Activated naive CD8-positive, alpha-beta T cell treated with anti-CD3 and anti-CD28 coated beads, Interleukin-2, amount 50 U/mL, for 24 hours (primary cell): Measurements from ENCODE around the gene TSPAN12.

Experiments used
- ATAC-seq: fragments of 150-1000 bp; cut with Tn5 transposase; one replicate; pipeline ENCODE4 v1.10.0; 2021
- DNase-seq: peaks from one replicate; pipeline ENCODE4 v3.0.0; 2021
- H3K27ac Mint-ChIP-seq: one replicate; pipeline ENCODE4 v1.8.0; 2021; ENCODE audit warnings: mild to moderate bottlenecking, mixed read lengths
- H3K27me3 Mint-ChIP-seq: one replicate; pipeline ENCODE4 v1.8.0; 2021; ENCODE audit warnings: mixed read lengths
- H3K36me3 Mint-ChIP-seq: one replicate; pipeline ENCODE4 v1.8.0; 2021; ENCODE audit warnings: low read depth, mixed read lengths
- H3K4me1 Mint-ChIP-seq: one replicate; pipeline ENCODE4 v1.8.0; 2021; ENCODE audit warnings: mixed read lengths
- H3K4me3 Mint-ChIP-seq: one replicate; pipeline ENCODE4 v1.8.0; 2021; ENCODE audit warnings: mild to moderate bottlenecking, moderate library complexity, mixed read lengths
- H3K9me3 Mint-ChIP-seq: one replicate; pipeline ENCODE4 v1.8.0; 2021; ENCODE audit warnings: mixed read lengths

TSPAN12 gene

GRCh38 chr7:120831260-120831659, 26.7 kb downstream of the TSPAN12 start:
- H3K36me3 Mint-ChIP-seq, result no peaks in the 10 kb centered on the region

GRCh38 chr7:120829487-120829886, 28.5 kb downstream of the TSPAN12 start:
- Mint-ChIP-seq H3K9me3 (no peaks in the 10 kb centered on the region), H3K27me3 (peaks cover 18% of the 10 kb centered on the region), H3K27ac (no peak overlapping the region), H3K36me3 (no peaks in the 10 kb centered on the region), H3K4me1 (no peaks in the 10 kb centered on the region), H3K4me3 (no peak overlapping the region)
- DNase-seq (no peak), ATAC-seq (no peak)

More at GRCh38 chr7:120831260-120831659, 26.7 kb downstream of the TSPAN12 start:
- H3K27ac Mint-ChIP-seq, result no peak overlapping the region
- H3K4me3 Mint-ChIP-seq, result no peak overlapping the region
- H3K9me3 Mint-ChIP-seq, result no peaks in the 10 kb centered on the region
- no peak for ATAC-seq
- H3K4me1 Mint-ChIP-seq, result no peaks in the 10 kb centered on the region
- no peak for DNase-seq
- H3K27me3 Mint-ChIP-seq, result peaks cover 22% of the 10 kb centered on the region

GRCh38 chr7:120828528-120828927, 29.4 kb downstream of the TSPAN12 start:
- no peaks in the 10 kb centered on the region for H3K4me1 Mint-ChIP-seq
- no peak overlapping the region for H3K27ac Mint-ChIP-seq
- DNase-seq, result no peak
- no peak for ATAC-seq
- H3K9me3 Mint-ChIP-seq, result no peaks in the 10 kb centered on the region
- H3K36me3 Mint-ChIP-seq, result no peaks in the 10 kb centered on the region
- peaks cover 18% of the 10 kb centered on the region for H3K27me3 Mint-ChIP-seq
- H3K4me3 Mint-ChIP-seq, result no peak overlapping the region

GRCh38 chr7:120827371-120828118, 30.4 kb downstream of the TSPAN12 start:
- no peak overlapping the region for H3K4me3 Mint-ChIP-seq
- H3K27me3 Mint-ChIP-seq, result peaks cover 24% of the 10 kb centered on the region
- no peak overlapping the region for H3K27ac Mint-ChIP-seq
- H3K4me1 Mint-ChIP-seq, result no peaks in the 10 kb centered on the region
- no peaks in the 10 kb centered on the region for H3K9me3 Mint-ChIP-seq
- H3K36me3 Mint-ChIP-seq, result no peaks in the 10 kb centered on the region
- ATAC-seq (no peak), DNase-seq (no peak)

GRCh38 chr7:120825576-120825975, 32.4 kb downstream of the TSPAN12 start:
- DNase-seq (no peak), ATAC-seq (no peak)
- Mint-ChIP-seq H3K36me3 (no peaks in the 10 kb centered on the region), H3K4me1 (no peaks in the 10 kb centered on the region), H3K27me3 (peaks cover 21% of the 10 kb centered on the region), H3K4me3 (no peak overlapping the region), H3K9me3 (no peaks in the 10 kb centered on the region), H3K27ac (no peak overlapping the region)

GRCh38 chr7:120825152-120825551, 32.8 kb downstream of the TSPAN12 start:
- Mint-ChIP-seq H3K4me3 (no peak overlapping the region), H3K4me1 (no peaks in the 10 kb centered on the region), H3K27me3 (peaks cover 24% of the 10 kb centered on the region), H3K27ac (no peak overlapping the region), H3K36me3 (no peaks in the 10 kb centered on the region), H3K9me3 (no peaks in the 10 kb centered on the region)
- DNase-seq, result no peak
- no peak for ATAC-seq

- H3K36me3 Mint-ChIP-seq, result no peaks in the 10 kb centered on the region
- H3K27ac Mint-ChIP-seq, result no peak overlapping the region
- DNase-seq (no peak), ATAC-seq (no peak)
- peaks cover 29% of the 10 kb centered on the region for H3K27me3 Mint-ChIP-seq
- H3K4me1 Mint-ChIP-seq, result no peaks in the 10 kb centered on the region
- H3K9me3 Mint-ChIP-seq, result no peaks in the 10 kb centered on the region
- no peak overlapping the region for H3K4me3 Mint-ChIP-seq
Measured at GRCh38 chr7:120819861-120820260, 38.1 kb downstream of the TSPAN12 start.

- Mint-ChIP-seq H3K4me3 (no peak overlapping the region), H3K36me3 (no peaks in the 10 kb centered on the region), H3K27me3 (peaks cover 35% of the 10 kb centered on the region), H3K27ac (no peak overlapping the region), H3K4me1 (no peaks in the 10 kb centered on the region), H3K9me3 (no peaks in the 10 kb centered on the region)
- ATAC-seq, result no peak
- no peak for DNase-seq
Measured at GRCh38 chr7:120817851-120818250, 40.1 kb downstream of the TSPAN12 start.

GRCh38 chr7:120814253-120814939, 43.5 kb downstream of the TSPAN12 start:
- H3K9me3 Mint-ChIP-seq, result no peaks in the 10 kb centered on the region
- ATAC-seq, result no peak

GRCh38 chr7:120813546-120814252, 44.2 kb downstream of the TSPAN12 start:
- H3K36me3 Mint-ChIP-seq, result no peaks in the 10 kb centered on the region
- ATAC-seq, result no peak
- H3K9me3 Mint-ChIP-seq, result no peaks in the 10 kb centered on the region
- peaks cover 24% of the 10 kb centered on the region for H3K27me3 Mint-ChIP-seq
- no peak for DNase-seq
- H3K4me1 Mint-ChIP-seq, result no peaks in the 10 kb centered on the region
- no peak overlapping the region for H3K4me3 Mint-ChIP-seq
- no peak overlapping the region for H3K27ac Mint-ChIP-seq

More at GRCh38 chr7:120814253-120814939, 43.5 kb downstream of the TSPAN12 start:
- Mint-ChIP-seq H3K36me3 (no peaks in the 10 kb centered on the region), H3K4me3 (no peak overlapping the region), H3K4me1 (no peaks in the 10 kb centered on the region), H3K27me3 (peaks cover 24% of the 10 kb centered on the region), H3K27ac (no peak overlapping the region)
- DNase-seq, result no peak

GRCh38 chr7:120813089-120813488, 44.9 kb downstream of the TSPAN12 start:
- no peaks in the 10 kb centered on the region for H3K9me3 Mint-ChIP-seq
- peaks cover 22% of the 10 kb centered on the region for H3K27me3 Mint-ChIP-seq
- no peak for DNase-seq
- H3K27ac Mint-ChIP-seq, result no peak overlapping the region
- no peaks in the 10 kb centered on the region for H3K4me1 Mint-ChIP-seq
- no peaks in the 10 kb centered on the region for H3K36me3 Mint-ChIP-seq
- no peak overlapping the region for H3K4me3 Mint-ChIP-seq
- no peak for ATAC-seq

GRCh38 chr7:120809260-120809659, 48.7 kb downstream of the TSPAN12 start:
- no peaks in the 10 kb centered on the region for H3K36me3 Mint-ChIP-seq
- H3K27me3 Mint-ChIP-seq, result peaks cover 14% of the 10 kb centered on the region
- DNase-seq (no peak), ATAC-seq (no peak)
- no peak overlapping the region for H3K27ac Mint-ChIP-seq
- H3K4me1 Mint-ChIP-seq, result no peaks in the 10 kb centered on the region
- H3K4me3 Mint-ChIP-seq, result no peak overlapping the region
- H3K9me3 Mint-ChIP-seq, result no peaks in the 10 kb centered on the region

GRCh38 chr7:120807390-120807789, 50.6 kb downstream of the TSPAN12 start:
- Mint-ChIP-seq H3K27ac (no peak overlapping the region), H3K36me3 (no peaks in the 10 kb centered on the region), H3K27me3 (peaks cover 6% of the 10 kb centered on the region), H3K9me3 (no peaks in the 10 kb centered on the region), H3K4me1 (no peaks in the 10 kb centered on the region), H3K4me3 (no peak overlapping the region)
- DNase-seq (no peak), ATAC-seq (no peak)

- H3K4me3 Mint-ChIP-seq, result no peak overlapping the region
- no peak overlapping the region for H3K27ac Mint-ChIP-seq
- peaks cover 6% of the 10 kb centered on the region for H3K27me3 Mint-ChIP-seq
- no peaks in the 10 kb centered on the region for H3K9me3 Mint-ChIP-seq
- DNase-seq (no peak), ATAC-seq (no peak)
- no peaks in the 10 kb centered on the region for H3K36me3 Mint-ChIP-seq
- H3K4me1 Mint-ChIP-seq, result no peaks in the 10 kb centered on the region
Measured at GRCh38 chr7:120806669-120807068, 51.3 kb downstream of the TSPAN12 start.
